ENCODE data around the gene TPSB2.
"Not testable (repeated sequence)": the region's sequence is repeated elsewhere in the genome, so short reads cannot be mapped to it uniquely, and the experiment has no call there.

GRCh38 chr16:1230084-1230470 is at the start of gene TPSB2:
- TF ChIP-seq POLR2AphosphoS5 (IDR thresholded peaks at IDR 0.05) = not testable (repeated sequence)
- TF ChIP-seq, protein P1, sequence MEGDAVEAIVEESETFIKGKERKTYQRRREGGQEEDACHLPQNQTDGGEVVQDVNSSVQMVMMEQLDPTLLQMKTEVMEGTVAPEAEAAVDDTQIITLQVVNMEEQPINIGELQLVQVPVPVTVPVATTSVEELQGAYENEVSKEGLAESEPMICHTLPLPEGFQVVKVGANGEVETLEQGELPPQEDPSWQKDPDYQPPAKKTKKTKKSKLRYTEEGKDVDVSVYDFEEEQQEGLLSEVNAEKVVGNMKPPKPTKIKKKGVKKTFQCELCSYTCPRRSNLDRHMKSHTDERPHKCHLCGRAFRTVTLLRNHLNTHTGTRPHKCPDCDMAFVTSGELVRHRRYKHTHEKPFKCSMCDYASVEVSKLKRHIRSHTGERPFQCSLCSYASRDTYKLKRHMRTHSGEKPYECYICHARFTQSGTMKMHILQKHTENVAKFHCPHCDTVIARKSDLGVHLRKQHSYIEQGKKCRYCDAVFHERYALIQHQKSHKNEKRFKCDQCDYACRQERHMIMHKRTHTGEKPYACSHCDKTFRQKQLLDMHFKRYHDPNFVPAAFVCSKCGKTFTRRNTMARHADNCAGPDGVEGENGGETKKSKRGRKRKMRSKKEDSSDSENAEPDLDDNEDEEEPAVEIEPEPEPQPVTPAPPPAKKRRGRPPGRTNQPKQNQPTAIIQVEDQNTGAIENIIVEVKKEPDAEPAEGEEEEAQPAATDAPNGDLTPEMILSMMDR (IDR thresholded peaks at IDR 0.05) = not testable (repeated sequence)
